Ovary (tissue), 9 donors: ENCODE data around the gene SIRT4. TPM values are rescaled to one million over a fixed set of nuclear protein-coding genes. Genes with fewer than 3 reads are reported as not detected.

Experiments used
- DNase-seq, 5 donors: peaks; one replicate each; pipeline ENCODE4 v3.0.0-alpha.2; 2019 to 2020
- H3K27ac ChIP-seq, 2 donors: fragments of 200-600 bp; one replicate each; pipeline versions ENCODE4 v1.5.1 to v1.8.0; 2019 to 2022
- H3K27me3 ChIP-seq: fragments of 200-600 bp; one replicate; pipeline ENCODE4 v1.8.0; 2022
- H3K36me3 ChIP-seq: fragments of 200-600 bp; sonication (generic); one replicate; pipeline ENCODE4 v1.5.1; 2019
- H3K4me1 ChIP-seq: one replicate; pipeline ENCODE4 v1.8.1; 2013; ENCODE audit warnings: mild to moderate bottlenecking, moderate library complexity; ENCODE audit not compliant: insufficient read depth
- H3K4me3 ChIP-seq: fragments of 200-600 bp; sonication (generic); one replicate; pipeline ENCODE4 v1.5.1; 2017
- H3K9me3 ChIP-seq, 2 donors: fragments of 200-600 bp in 1 of 2; sonication (generic) in 1 of 2; one replicate each; pipeline versions ENCODE4 v1.5.1 to v1.8.1; 2013 to 2019; ENCODE audit warnings: mild to moderate bottlenecking in 1 of 2, moderate library complexity in 1 of 2
- EP300 ChIP-seq: sonication (generic); formaldehyde crosslinking; IDR thresholded peaks from one replicate; pipeline ENCODE4 v1.6.1; 2017; ENCODE audit warnings: antibody characterized with exemption
- POLR2A ChIP-seq: fragments of 450-650 bp; IDR thresholded peaks from one replicate; pipeline ENCODE4 v1.6.1; 2017; ENCODE audit warnings: antibody characterized with exemption, mild to moderate bottlenecking, moderate library complexity
- WGBS, 3 donors: extraction: QIAGEN DNeasy Blood & Tissue Kit in 1 of 3; methylation state at CpG; one replicate each; pipeline versions ENCODE4 v1.1.5 to v1.1.7; 2013 to 2017; 5-methylcytosine and 5-hydroxymethylcytosine counted together
- intact Hi-C, 4 donors: fragments of 100-400 bp; cut with DNase I; formaldehyde crosslinking; loops; one replicate each; pipeline versions ENCODE4 v1.11.0 to v1.15.1; 2022 to 2023
- polyA plus RNA-seq, 2 donors: library from polyadenylated mRNA; stranded (reverse); fragments of 200-250 nt in 1 of 2; fragments of 350-450 nt in 1 of 2; fragmentation: Illumina TruSeq in 1 of 2; extraction: RNeasy Lipid Tissue Mini Kit (QIAGEN cat#74804) in 1 of 2; gene quantifications; one replicate each; pipeline ENCODE4 v1.2.3, GENCODE V29; 2013 to 2014
- total RNA-seq, 7 donors: library from RNA; depleted of rRNA in 2 of 7; stranded (reverse); fragments of >200 nt in 2 of 7; fragmentation: NEBNext Ultra II Directional in 3 of 7; extraction: Animal tissue kit (Norgen Biotek cat#: 25700) in 3 of 7; gene quantifications; one replicate each; pipeline versions ENCODE4 v1.1.0 to v1.2.4, GENCODE V29; 2016 to 2023
- TF ChIP-seq, protein P1 (sequence below), 3 donors: fragments of 450-650 bp in 2 of 3; fragments of 200-600 bp in 1 of 3; IDR thresholded peaks; one replicate each; pipeline versions ENCODE4 v1.5.1 to v1.8.0; 2016 to 2022; ENCODE audit warnings: antibody characterized with exemption in 3 of 3, mild to moderate bottlenecking in 1 of 3
- donor health status: DM: no; HTN: no; CAD: no; lungs with moderate emphysema.
- donor health status: DM: no; HTN: no; CAD: no.
- donor health status: Bipolar disorder and iron deficiency.
- donor health status: DM: yes; HTN: yes; CAD: no.
- donor health status: DM: no; HTN: no; CAD: no.
- donor health status: DM: yes; HTN: yes; CAD: no.

Gene SIRT4
- total and polyA plus RNA-seq, 9 donors: 0.87 to 4.6 (median 1.4) TPM

DNA sequence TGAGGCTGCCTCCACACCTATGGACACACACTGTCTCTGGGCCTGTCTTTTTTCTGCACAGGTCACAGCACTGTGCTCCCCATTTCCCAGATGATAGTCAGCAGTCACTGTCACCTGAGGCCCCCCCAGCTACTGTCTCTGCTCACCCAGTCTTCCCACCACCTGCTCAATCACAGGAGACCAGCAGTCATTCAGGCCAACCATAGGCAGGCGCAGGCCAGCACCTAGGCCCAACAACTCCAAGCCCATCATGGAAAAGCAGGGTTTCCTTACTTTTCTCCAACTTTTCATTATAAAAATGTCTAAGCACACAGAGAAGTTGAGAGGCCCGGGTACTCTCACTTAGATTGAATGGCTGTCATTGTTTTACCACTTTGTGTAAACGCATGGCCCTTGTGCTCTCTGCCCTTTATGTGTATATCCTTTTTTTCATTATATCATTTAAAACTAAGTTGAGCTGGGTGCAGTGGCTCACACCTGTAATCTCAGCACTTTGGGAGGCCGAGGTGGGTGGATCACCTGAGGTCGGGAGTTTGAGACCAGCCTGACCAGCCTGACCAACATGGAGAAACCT, 43.7 kb upstream of the SIRT4 start:
- TF ChIP-seq EP300: no peak
- TF ChIP-seq POLR2A: no peak
- TF ChIP-seq, protein P1, sequence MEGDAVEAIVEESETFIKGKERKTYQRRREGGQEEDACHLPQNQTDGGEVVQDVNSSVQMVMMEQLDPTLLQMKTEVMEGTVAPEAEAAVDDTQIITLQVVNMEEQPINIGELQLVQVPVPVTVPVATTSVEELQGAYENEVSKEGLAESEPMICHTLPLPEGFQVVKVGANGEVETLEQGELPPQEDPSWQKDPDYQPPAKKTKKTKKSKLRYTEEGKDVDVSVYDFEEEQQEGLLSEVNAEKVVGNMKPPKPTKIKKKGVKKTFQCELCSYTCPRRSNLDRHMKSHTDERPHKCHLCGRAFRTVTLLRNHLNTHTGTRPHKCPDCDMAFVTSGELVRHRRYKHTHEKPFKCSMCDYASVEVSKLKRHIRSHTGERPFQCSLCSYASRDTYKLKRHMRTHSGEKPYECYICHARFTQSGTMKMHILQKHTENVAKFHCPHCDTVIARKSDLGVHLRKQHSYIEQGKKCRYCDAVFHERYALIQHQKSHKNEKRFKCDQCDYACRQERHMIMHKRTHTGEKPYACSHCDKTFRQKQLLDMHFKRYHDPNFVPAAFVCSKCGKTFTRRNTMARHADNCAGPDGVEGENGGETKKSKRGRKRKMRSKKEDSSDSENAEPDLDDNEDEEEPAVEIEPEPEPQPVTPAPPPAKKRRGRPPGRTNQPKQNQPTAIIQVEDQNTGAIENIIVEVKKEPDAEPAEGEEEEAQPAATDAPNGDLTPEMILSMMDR (IDR thresholded peaks at IDR 0.05): no peak
- no peaks in the 10 kb centered on the region for H3K9me3 ChIP-seq
- H3K36me3 ChIP-seq: no peaks in the 10 kb centered on the region
- H3K27me3 ChIP-seq: no peaks in the 10 kb centered on the region
- DNase-seq: no peak
- intact Hi-C loops: loop anchor here in 1 of 4 donors (5.0 kb wide), 1 partner anchor 1079 kb away; no protein-coding TSS in a partner anchor
- WGBS, 3 donors: 94 to 97% (median 94%) methylated on average over 5 of the region's 5 CpGs
- H3K4me3 ChIP-seq: no peak overlapping the region
- peaks cover 21% of the 10 kb centered on the region for H3K4me1 ChIP-seq
- H3K27ac ChIP-seq: peak overlapping the region in 1 of 2 donors; percentile 60

DNA sequence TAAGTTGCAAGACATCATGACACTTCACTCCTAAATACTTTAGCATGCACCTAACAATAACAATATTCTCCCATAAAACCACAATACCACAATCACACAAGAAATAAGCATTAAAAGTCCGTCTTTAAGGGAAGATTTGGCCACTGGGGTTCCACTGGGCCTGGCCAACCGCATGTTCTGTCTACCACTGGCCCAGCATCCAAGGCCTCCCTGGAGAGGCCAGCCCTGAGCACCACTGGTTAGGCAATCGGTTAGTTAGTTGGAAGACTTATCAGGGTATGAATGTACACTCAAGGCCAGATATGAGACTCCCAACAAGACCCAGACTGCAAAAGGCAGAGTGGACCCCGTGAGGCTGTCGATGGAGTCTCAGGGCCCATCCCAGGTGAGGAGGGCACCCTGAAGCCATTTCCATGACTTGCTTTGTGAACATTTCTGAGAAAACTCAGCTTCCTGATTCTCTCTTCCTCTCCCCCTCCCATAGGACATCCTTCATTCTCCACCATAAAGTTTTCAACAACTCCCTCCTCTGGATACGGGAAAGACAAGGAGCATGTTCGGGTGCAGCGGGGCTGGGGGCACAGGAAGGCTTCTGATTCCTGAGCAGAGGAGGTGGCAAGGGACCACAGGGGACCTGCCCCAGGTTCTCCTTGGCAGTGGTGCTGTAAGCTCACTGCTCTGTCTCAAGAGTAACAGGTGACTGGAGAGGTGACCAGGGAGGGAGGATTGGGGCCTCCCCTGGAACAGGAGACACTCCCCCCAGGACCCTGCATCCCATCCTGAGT, 42.5 kb upstream of the SIRT4 start:
- Histone ChIP-seq H3K9me3 (no peaks in the 10 kb centered on the region), H3K4me1 (peaks cover 25% of the 10 kb centered on the region), H3K27me3 (no peaks in the 10 kb centered on the region), H3K36me3 (no peaks in the 10 kb centered on the region), H3K27ac (no peak overlapping the region), H3K4me3 (no peak overlapping the region)
- TF ChIP-seq, protein P1 (IDR thresholded peaks at IDR 0.05): no peak
- TF ChIP-seq EP300 (no peak), POLR2A (no peak)
- no peak for DNase-seq
- 57 to 65% (median 57%) methylated on average over 8 of the region's 8 CpGs for WGBS, 3 donors
- intact Hi-C loops: loop anchor here in 1 of 4 donors (5.0 kb wide), 1 partner anchor 1078 kb away; no protein-coding TSS in a partner anchor

DNA sequence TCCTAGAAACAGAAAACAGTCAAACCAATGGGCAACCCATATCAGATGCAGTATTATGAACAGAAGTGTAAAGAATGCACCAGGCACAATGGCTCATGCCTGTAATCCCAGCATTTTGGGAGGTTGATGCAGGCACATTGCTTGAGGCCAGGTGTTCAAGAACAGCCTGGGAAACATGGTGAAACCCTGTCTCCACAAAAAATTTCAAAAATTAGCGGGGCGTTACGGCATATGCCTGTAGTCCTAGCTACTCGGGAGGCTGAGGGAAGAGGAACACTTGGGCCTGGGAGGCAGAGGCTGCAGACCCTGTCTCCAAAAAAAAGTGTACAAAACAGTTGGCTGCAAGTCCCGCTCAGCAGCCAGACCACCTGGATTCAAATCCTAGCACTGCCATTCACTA, 41.5 kb upstream of the SIRT4 start:
- H3K9me3 ChIP-seq: no peaks in the 10 kb centered on the region
- 96 to 97% (median 97%) methylated on average over 5 of the region's 5 CpGs for WGBS, 3 donors
- peaks cover 25% of the 10 kb centered on the region for H3K4me1 ChIP-seq
- DNase-seq: no peak
- H3K36me3 ChIP-seq: no peaks in the 10 kb centered on the region
- no peaks in the 10 kb centered on the region for H3K27me3 ChIP-seq
- no peak overlapping the region for H3K27ac ChIP-seq
- intact Hi-C loops: no loop called here
- TF ChIP-seq POLR2A (no peak), EP300 (no peak)
- TF ChIP-seq, protein P1 (IDR thresholded peaks at IDR 0.05): no peak
- H3K4me3 ChIP-seq: no peak overlapping the region

DNA sequence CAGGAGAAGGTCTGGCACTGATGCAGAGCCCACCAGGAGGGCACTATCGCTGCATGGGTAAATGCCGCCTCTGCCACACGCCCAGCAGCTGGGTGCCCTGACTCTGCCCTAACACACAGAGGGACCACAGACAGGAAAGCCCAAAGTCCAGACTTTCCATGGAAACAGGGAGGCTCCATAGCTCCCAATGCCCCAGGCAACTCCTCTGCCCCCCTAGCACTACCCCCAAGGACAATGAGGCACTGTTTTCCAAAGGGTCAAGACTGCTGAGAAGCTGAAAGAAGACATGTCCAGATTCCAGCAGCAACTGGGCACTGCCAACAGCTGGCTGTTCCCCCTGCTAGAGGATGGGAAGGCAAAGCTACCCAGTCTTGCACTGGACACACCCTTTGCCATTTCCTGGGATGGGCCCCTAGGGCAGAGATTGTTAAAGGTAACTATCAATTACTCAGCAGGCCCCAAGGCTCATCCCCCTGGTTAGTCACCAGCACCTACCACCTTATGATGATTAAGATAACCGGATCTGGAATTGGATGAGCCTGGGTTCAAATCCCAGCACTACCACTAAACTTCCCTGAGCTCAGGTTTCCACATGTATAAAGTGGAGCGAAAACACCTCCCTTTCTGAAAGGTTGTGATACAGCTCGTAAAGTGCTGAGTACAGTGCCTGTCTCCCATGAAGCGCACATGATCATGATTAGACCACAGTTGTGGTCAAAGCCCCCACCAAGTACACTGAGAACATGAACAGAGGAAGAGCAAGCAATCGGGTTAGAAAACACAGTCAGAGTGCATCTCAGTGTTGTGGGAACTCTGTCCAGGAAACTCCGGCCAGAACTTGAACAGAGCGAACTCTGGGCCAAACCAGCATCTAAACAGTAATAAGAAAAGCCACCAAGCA, 39.9 kb upstream of the SIRT4 start:
- Histone ChIP-seq H3K9me3 (no peaks in the 10 kb centered on the region), H3K4me1 (peaks cover 19% of the 10 kb centered on the region), H3K4me3 (no peak overlapping the region), H3K27me3 (no peaks in the 10 kb centered on the region), H3K27ac (no peak overlapping the region), H3K36me3 (no peaks in the 10 kb centered on the region)
- peak in 1 of 5 donors; percentile 46 for DNase-seq
- intact Hi-C loops: no loop called here
- 46 to 55% (median 53%) methylated on average over 10 of the region's 10 CpGs for WGBS, 3 donors
- no peak for TF ChIP-seq POLR2A
- TF ChIP-seq EP300: no peak
- TF ChIP-seq, protein P1 (IDR thresholded peaks at IDR 0.05): no peak
